ENCODE measurements around the gene MAP3K3.
A peak's percentile ranks its signal among the peaks of the same experiment; 100 is the strongest.
"Not testable (repeated sequence)": the region's sequence is repeated elsewhere in the genome, so short reads cannot be mapped to it uniquely, and the experiment has no call there.

The MAP3K3 gene

GRCh38 chr17:63707151-63707550, 84.9 kb downstream of the MAP3K3 start:
- FAIRE-seq (no peak), DNase-seq (ENCODE audit: insufficient read length, low spot score) (no peak)
- TF ChIP-seq POLR2A (IDR thresholded peaks at IDR 0.05; ENCODE audit: low read depth, low read length), result no peak

- FAIRE-seq (no peak), DNase-seq (ENCODE audit: insufficient read length, low spot score) (no peak)
- TF ChIP-seq POLR2A (IDR thresholded peaks at IDR 0.05; ENCODE audit: low read depth, low read length), result no peak
These were observed 86.9 kb downstream of the MAP3K3 start for GRCh38 chr17:63709110-63709509.

GRCh38 chr17:63714550-63715277, 92.5 kb downstream of the MAP3K3 start:
- TF ChIP-seq POLR2A (IDR thresholded peaks at IDR 0.05; ENCODE audit: low read depth, low read length), result no peak
- DNase-seq (ENCODE audit: insufficient read length, low spot score) (no peak), FAIRE-seq (no peak)

GRCh38 chr17:63716426-63716825, 94.2 kb downstream of the MAP3K3 start:
- DNase-seq (ENCODE audit: insufficient read length, low spot score), result no peak
- no peak for FAIRE-seq
- TF ChIP-seq POLR2A (IDR thresholded peaks at IDR 0.05; ENCODE audit: low read depth, low read length), result no peak

- no peak for FAIRE-seq
- no peak for DNase-seq (ENCODE audit: insufficient read length, low spot score)
- no peak for TF ChIP-seq POLR2A (IDR thresholded peaks at IDR 0.05; ENCODE audit: low read depth, low read length)
These were observed 96.8 kb downstream of the MAP3K3 start for GRCh38 chr17:63718988-63719387.

- FAIRE-seq, result not testable (repeated sequence)
These were observed 98.0 kb downstream of the MAP3K3 start for GRCh38 chr17:63720194-63720593.

GRCh38 chr17:63722403-63722802, 100.2 kb downstream of the MAP3K3 start:
- TF ChIP-seq POLR2A (IDR thresholded peaks at IDR 0.05; ENCODE audit: low read depth, low read length), result no peak
- no peak for DNase-seq (ENCODE audit: insufficient read length, low spot score)
- no peak for FAIRE-seq

More at GRCh38 chr17:63720194-63720593, 98.0 kb downstream of the MAP3K3 start:
- DNase-seq (ENCODE audit: insufficient read length, low spot score), result not testable (repeated sequence)

- no peak for FAIRE-seq
- no peak for TF ChIP-seq POLR2A (IDR thresholded peaks at IDR 0.05; ENCODE audit: low read depth, low read length)
- DNase-seq (ENCODE audit: insufficient read length, low spot score), result no peak
These were observed 113.5 kb downstream of the MAP3K3 start for GRCh38 chr17:63735691-63736090.

- FAIRE-seq (no peak), DNase-seq (ENCODE audit: insufficient read length, low spot score) (peak; percentile 9)
- no peak for TF ChIP-seq POLR2A (IDR thresholded peaks at IDR 0.05; ENCODE audit: low read depth, low read length)
These were observed 118.4 kb downstream of the MAP3K3 start for GRCh38 chr17:63740464-63741142.

GRCh38 chr17:63741143-63741407, 118.9 kb downstream of the MAP3K3 start:
- FAIRE-seq (no peak), DNase-seq (ENCODE audit: insufficient read length, low spot score) (no peak)
- TF ChIP-seq POLR2A (IDR thresholded peaks at IDR 0.05; ENCODE audit: low read depth, low read length), result no peak

- peak; percentile 70 for TF ChIP-seq POLR2A (IDR thresholded peaks at IDR 0.05; ENCODE audit: low read depth, low read length)
- FAIRE-seq (peak; percentile 90), DNase-seq (ENCODE audit: insufficient read length, low spot score) (peak; percentile 95)
These were observed 119.4 kb downstream of the MAP3K3 start, which contains the start of gene STRADA for GRCh38 chr17:63741408-63742173. STRADA (minus strand) TSS chr17:63741799; CDS start chr17:63728369, 13,430 bp downstream.

Measured in H54 (cell line).